ENCODE data around the gene GAL3ST2. TPM values are rescaled to one million over a fixed set of nuclear protein-coding genes. Genes with fewer than 3 reads are reported as not detected.
A peak's percentile ranks its signal among the peaks of the same experiment; 100 is the strongest.

Gene GAL3ST2
- total and polyA plus RNA-seq, 2 of the 8 experiments (the other 6 are each of a cell fraction or from before 2014, with no cell fraction given): not detected

DNA sequence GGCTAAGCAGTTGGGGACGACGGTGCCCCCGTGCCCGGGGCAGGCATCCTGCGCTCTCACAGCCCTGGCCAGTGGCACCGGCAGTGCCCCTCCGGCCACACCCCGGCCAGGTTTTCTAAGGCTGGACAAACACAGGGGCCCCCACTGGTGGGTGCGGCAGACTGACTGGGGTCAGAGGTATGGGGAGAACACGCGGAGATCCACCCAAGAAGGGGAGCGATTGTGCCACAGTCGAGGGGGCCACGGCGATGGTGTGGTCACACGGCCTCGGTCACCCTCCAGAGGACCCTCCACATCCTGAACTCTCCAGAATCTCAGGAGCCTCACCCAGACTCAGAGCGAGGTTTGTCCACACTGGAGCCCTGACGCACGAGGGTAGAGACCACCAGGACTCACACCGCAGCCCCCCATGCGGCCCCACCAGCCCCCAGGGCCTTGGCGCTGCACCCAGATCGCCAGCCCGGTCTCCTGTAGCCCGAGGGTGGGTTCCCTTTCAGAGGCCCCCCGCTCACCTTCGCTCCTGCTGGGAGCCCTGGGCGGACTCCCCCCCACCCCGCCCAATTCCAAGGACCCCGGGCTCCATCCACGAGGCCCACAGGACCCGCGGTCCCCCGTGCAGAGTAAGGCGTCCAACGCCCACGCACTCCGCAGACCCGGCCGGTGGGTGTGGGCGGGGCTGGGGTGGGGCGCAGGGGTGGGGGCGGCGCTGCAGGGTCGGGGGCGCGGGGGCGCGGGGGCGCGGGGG is 66.9 kb downstream of the GAL3ST2 start:
- H3K27ac ChIP-seq (ENCODE audit: low read depth, low read length): no peak overlapping the region
- 0 out of 2 replicates have a peak overlapping the region, but pooled peaks have one; percentile 46 for H2BK15ac ChIP-seq (ENCODE audit: low read length)
- no peaks in the 10 kb centered on the region for H3K79me1 ChIP-seq (ENCODE audit: low read depth, low read length)
- ChIA-PET CTCF (ENCODE audit: partially characterized antibody) (interaction anchor here (1.2 to 2.5 kb wide), 4 partner anchors 8 to 35 kb away, joined by 3 to 8 read pairs (median 6); partner anchors contain the start of gene NEU4), POLR2A (ENCODE audit: partially characterized antibody) (interaction anchor here (1.7 to 2.5 kb wide), 2 partner anchors 16 to 26 kb away, joined by 3 to 6 read pairs; partner anchors contain the start of gene RTP5)
- no peaks in the 10 kb centered on the region for H3K9me3 ChIP-seq (ENCODE audit: insufficient read depth in 2 of 2, low read depth in 1 of 2, low read length in 1 of 2)
- H3K23me2 ChIP-seq (ENCODE audit: low read depth, low read length): no peaks in the 10 kb centered on the region; the same call in 1 of the 2 replicates
- H3K4ac ChIP-seq (replicated peaks; ENCODE audit: insufficient read length, low read depth, low read length): no peak overlapping the region
- DNase-seq (ENCODE audit: low read depth in 1 of 2, low spot score in 2 of 2): peak in 1 of 2 experiments; percentile 51
- H4K5ac ChIP-seq (ENCODE audit: insufficient read length, low read depth, low read length): no peak overlapping the region
- no peaks in the 10 kb centered on the region for H4K20me1 ChIP-seq (replicated peaks in 1 of 2; ENCODE audit: control insufficient read depth in 1 of 2, insufficient read depth in 2 of 2, low read length in 2 of 2)
- H3K4me2 ChIP-seq (ENCODE audit: insufficient read depth in 1 of 2, low read depth in 2 of 2, low read length in 2 of 2): 0 out of 4 replicates have a peak overlapping the region, but pooled peaks of 1 of the 2 experiments have one; percentile 40
- H3K9ac ChIP-seq (replicated peaks in 1 of 4; ENCODE audit: extremely low read depth in 1 of 4, low read depth in 3 of 4, low read length in 3 of 4): no peak overlapping the region
- no peak for FAIRE-seq
- no peak overlapping the region for H2BK20ac ChIP-seq (ENCODE audit: low read length)
- no peak overlapping the region for H2AFZ ChIP-seq (ENCODE audit: low read length)
- H3K4me3 ChIP-seq (ENCODE audit: extremely low read depth in 1 of 4, insufficient read depth in 2 of 4, low read depth in 3 of 4, low read length in 4 of 4): no peak overlapping the region; a peak in 1 of 8 replicates
- no peak overlapping the region for H3K23ac ChIP-seq (ENCODE audit: insufficient read length)
- no peak overlapping the region for H3K14ac ChIP-seq (ENCODE audit: insufficient read length)
- no peak overlapping the region; the same call in 1 of the 2 replicates for H4K8ac ChIP-seq (ENCODE audit: extremely low read depth, insufficient read depth, low read length)
- H3K36me3 ChIP-seq (ENCODE audit: control insufficient read depth in 2 of 4, insufficient read depth in 4 of 4, low read length in 3 of 4): no peaks in the 10 kb centered on the region
- H2BK12ac ChIP-seq (ENCODE audit: low read depth, low read length): 0 out of 2 replicates have a peak overlapping the region, but pooled peaks have one; percentile 39
- no peak overlapping the region for H2AK5ac ChIP-seq (ENCODE audit: low read depth, low read length)
- no peak overlapping the region for H3K18ac ChIP-seq (ENCODE audit: extremely low read depth, low read length)
- H3K27me3 ChIP-seq (replicated peaks in 1 of 4; ENCODE audit: control insufficient read depth in 3 of 4, extremely low read depth in 1 of 4, insufficient read depth in 3 of 4, low read length in 3 of 4): peaks cover 0 to 15% (median 11%) of the 10 kb centered on the region in 4 experiments; a peak in 4 of 7 replicates
- WGBS, 2 experiments (ENCODE audit: extremely low coverage in 1 of 2, insufficient coverage in 1 of 2, insufficient read length in 1 of 2, insufficient replicate concordance in 2 of 2, low coverage in 1 of 2, low lambda C conversion rate in 2 of 2, missing lambda C conversion rate in 1 of 2): 86% methylated on average over 23 of the region's 52 CpGs; no CpG with 5 or more reads in 1 of the 2 experiments
- no peak overlapping the region for H4K91ac ChIP-seq (replicated peaks; ENCODE audit: insufficient read length, low read length)
- TF ChIP-seq PHF8 (conservative IDR thresholded peaks at IDR 0.05; ENCODE audit: low read depth, low read length) (no peak), SIX5 (IDR thresholded peaks at IDR 0.05; ENCODE audit: low read depth, low read length) (no peak), TAF7 (optimal IDR thresholded peaks at IDR 0.05; ENCODE audit: borderline replicate concordance, low read depth, low read length) (no peak), POLR2AphosphoS5 (IDR thresholded peaks at IDR 0.05; ENCODE audit: low read depth, low read length) (no peak), JUN (IDR thresholded peaks at IDR 0.05; ENCODE audit: low read depth, low read length) (no peak), SIRT6 (IDR thresholded peaks at IDR 0.05; ENCODE audit: low read length) (no peak), CREB1 (IDR thresholded peaks at IDR 0.05) (no peak)
- H3K79me2 ChIP-seq (ENCODE audit: control insufficient read depth in 1 of 2, insufficient read depth in 2 of 2, low read length in 2 of 2): no peaks in the 10 kb centered on the region
- no peak overlapping the region for H3K56ac ChIP-seq (replicated peaks; ENCODE audit: insufficient read length, low read depth, low read length)
- no peak overlapping the region for H2BK120ac ChIP-seq (replicated peaks; ENCODE audit: low read depth, low read length)
- H3K4me1 ChIP-seq (replicated peaks in 1 of 4; ENCODE audit: control insufficient read depth in 3 of 4, insufficient read depth in 4 of 4, low read length in 3 of 4): peaks cover 0 to 4% (median 0%) of the 10 kb centered on the region in 4 experiments; a peak in 1 of 7 replicates
- H2BK5ac ChIP-seq (ENCODE audit: low read depth, low read length): no peak overlapping the region

Measured in H1 (cell line).